Loucy (cell line): ENCODE data around the gene ULBP1.

ENCODE experiments used
- H2AFZ ChIP-seq: fragments of 200-600 bp; sonication (generic); 2 replicates; pipeline ENCODE4 v1.6.0; 2016; ENCODE audit warnings: antibody characterized with exemption, mild to moderate bottlenecking, low read length, moderate library complexity
- H3F3A ChIP-seq: fragments of 200-600 bp; 2 replicates; pipeline ENCODE4 v1.6.0; 2016; ENCODE audit warnings: antibody characterized with exemption, low read depth, mild to moderate bottlenecking
- H3K27me3 ChIP-seq: fragments of 200-600 bp; sonication (generic); 2 replicates; pipeline ENCODE4 v1.6.1; 2014; ENCODE audit warnings: low read length, mild to moderate bottlenecking; ENCODE audit not compliant: insufficient read depth, poor library complexity, severe bottlenecking
- H3K36me3 ChIP-seq: fragments of 200-600 bp; sonication (generic); 2 replicates; pipeline ENCODE4 v1.6.1; 2016; ENCODE audit warnings: low read length; ENCODE audit not compliant: insufficient read depth
- H3K4me1 ChIP-seq: fragments of 200-600 bp; sonication (generic); 2 replicates; pipeline ENCODE4 v1.5.1; 2014; ENCODE audit warnings: low read length, mild to moderate bottlenecking; ENCODE audit not compliant: insufficient read depth, poor library complexity, severe bottlenecking
- H3K4me2 ChIP-seq: fragments of 200-600 bp; sonication (generic); 2 replicates; pipeline ENCODE4 v1.6.0; 2014; ENCODE audit warnings: antibody characterized with exemption, low read length, low read depth, mild to moderate bottlenecking; ENCODE audit not compliant: poor library complexity, severe bottlenecking
- H3K4me3 ChIP-seq: fragments of 200-600 bp; sonication (generic); 2 replicates; pipeline ENCODE4 v1.5.1; 2014; ENCODE audit warnings: low read length, mild to moderate bottlenecking, mixed read lengths; ENCODE audit not compliant: poor library complexity, severe bottlenecking
- H3K79me2 ChIP-seq: fragments of 200-600 bp; sonication (generic); 2 replicates; pipeline ENCODE4 v1.6.1; 2014; ENCODE audit warnings: low read length; ENCODE audit not compliant: insufficient read depth
- H3K9ac ChIP-seq: fragments of 200-600 bp; sonication (generic); 2 replicates; pipeline ENCODE4 v1.6.0; 2014; ENCODE audit warnings: mild to moderate bottlenecking, low read depth, low read length, moderate library complexity; ENCODE audit not compliant: poor library complexity, severe bottlenecking
- H3K9me2 ChIP-seq: fragments of 200-600 bp; sonication (generic); replicated peaks from 2 replicates; pipeline ENCODE4 v1.6.1; 2016; ENCODE audit warnings: low read depth, low read length, mixed read lengths
- H3K9me3 ChIP-seq: fragments of 200-600 bp; sonication (generic); 2 replicates; pipeline ENCODE4 v1.6.1; 2014; ENCODE audit warnings: mild to moderate bottlenecking, antibody characterized with exemption, low read length, low read depth; ENCODE audit not compliant: insufficient read depth
- H4K20me1 ChIP-seq: fragments of 200-600 bp; sonication (generic); 2 replicates; pipeline ENCODE4 v1.6.0; 2014; ENCODE audit warnings: antibody characterized with exemption, low read length, mild to moderate bottlenecking; ENCODE audit not compliant: insufficient read depth, poor library complexity, severe bottlenecking
- EZH2phosphoT487 ChIP-seq: fragments of 200-600 bp; IDR thresholded peaks from 2 replicates; pipeline ENCODE4 v1.6.1; 2018; ENCODE audit warnings: antibody characterized with exemption, mild to moderate bottlenecking, moderate library complexity, borderline replicate concordance
- TF ChIP-seq, protein P1 (sequence below): fragments of 200-600 bp; sonication (generic); conservative IDR thresholded peaks from 2 replicates; pipeline ENCODE4 v1.5.1; 2014; ENCODE audit warnings: mild to moderate bottlenecking, antibody characterized with exemption, low read length

The ULBP1 gene

DNA sequence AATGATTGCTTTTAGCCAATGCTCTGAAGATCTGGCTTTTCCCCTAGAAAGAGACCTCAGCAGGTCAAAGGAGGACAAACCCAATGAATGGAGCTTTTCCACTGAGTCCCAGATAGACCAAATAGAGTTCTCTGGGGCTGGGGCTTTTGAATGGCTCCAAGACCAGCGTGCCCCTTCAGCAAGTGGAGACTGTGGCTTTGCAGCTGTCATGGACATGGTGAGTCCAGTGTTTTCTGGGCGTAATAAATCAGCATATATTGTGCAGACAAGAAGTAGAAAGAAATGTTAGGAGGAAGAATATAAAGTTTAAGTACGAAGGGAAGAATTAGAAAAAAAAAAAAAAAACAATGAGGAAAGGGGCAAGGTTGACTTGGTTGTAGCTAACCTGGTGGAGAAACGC, 28.1 kb downstream of the ULBP1 start:
- Histone ChIP-seq H3K4me1 (peaks cover 29% of the 10 kb centered on the region), H3K36me3 (no peaks in the 10 kb centered on the region), H3K9me3 (no peaks in the 10 kb centered on the region), H3K9me2 (no peaks in the 10 kb centered on the region), H2AFZ (peak overlapping the region; percentile 76), H3K79me2 (no peaks in the 10 kb centered on the region), H3F3A (no peaks in the 10 kb centered on the region), H3K9ac (peak overlapping the region; percentile 59), H4K20me1 (no peaks in the 10 kb centered on the region), H3K27me3 (peaks cover 12% of the 10 kb centered on the region), H3K4me3 (peak overlapping the region; percentile 71), H3K4me2 (peak overlapping the region; percentile 81)
- no peak for TF ChIP-seq EZH2phosphoT487
- TF ChIP-seq, protein P1, sequence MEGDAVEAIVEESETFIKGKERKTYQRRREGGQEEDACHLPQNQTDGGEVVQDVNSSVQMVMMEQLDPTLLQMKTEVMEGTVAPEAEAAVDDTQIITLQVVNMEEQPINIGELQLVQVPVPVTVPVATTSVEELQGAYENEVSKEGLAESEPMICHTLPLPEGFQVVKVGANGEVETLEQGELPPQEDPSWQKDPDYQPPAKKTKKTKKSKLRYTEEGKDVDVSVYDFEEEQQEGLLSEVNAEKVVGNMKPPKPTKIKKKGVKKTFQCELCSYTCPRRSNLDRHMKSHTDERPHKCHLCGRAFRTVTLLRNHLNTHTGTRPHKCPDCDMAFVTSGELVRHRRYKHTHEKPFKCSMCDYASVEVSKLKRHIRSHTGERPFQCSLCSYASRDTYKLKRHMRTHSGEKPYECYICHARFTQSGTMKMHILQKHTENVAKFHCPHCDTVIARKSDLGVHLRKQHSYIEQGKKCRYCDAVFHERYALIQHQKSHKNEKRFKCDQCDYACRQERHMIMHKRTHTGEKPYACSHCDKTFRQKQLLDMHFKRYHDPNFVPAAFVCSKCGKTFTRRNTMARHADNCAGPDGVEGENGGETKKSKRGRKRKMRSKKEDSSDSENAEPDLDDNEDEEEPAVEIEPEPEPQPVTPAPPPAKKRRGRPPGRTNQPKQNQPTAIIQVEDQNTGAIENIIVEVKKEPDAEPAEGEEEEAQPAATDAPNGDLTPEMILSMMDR = no peak

DNA sequence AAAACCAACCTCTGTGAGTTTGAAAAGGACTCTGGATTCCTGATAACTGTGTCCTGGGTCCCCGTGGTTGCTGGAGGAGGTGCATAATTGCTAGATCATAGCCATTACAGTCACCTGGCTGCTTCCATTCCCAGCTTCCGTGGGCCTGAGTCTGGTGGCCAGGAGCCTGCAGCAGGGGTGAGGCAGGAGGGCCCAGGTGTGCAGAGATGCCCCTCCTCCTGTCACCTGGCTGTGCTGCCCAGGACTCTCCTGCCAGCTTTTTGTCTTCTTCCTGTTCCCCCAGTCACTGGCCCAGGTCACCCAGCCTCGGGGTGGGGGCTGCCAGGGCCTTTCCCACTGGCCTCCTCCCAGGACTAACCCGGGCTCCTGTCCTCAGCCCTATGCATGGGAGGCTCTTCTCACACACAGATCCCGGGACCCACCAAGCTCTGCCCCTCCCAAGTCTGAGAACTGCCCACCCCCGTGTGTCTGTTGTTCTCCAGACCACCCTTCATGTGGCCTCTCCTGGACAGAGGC, 31.6 kb downstream of the ULBP1 start:
- Histone ChIP-seq H3K79me2 (no peaks in the 10 kb centered on the region), H3F3A (no peaks in the 10 kb centered on the region), H2AFZ (no peak overlapping the region), H3K9me2 (no peaks in the 10 kb centered on the region), H3K4me3 (no peak overlapping the region), H3K9me3 (no peaks in the 10 kb centered on the region), H3K36me3 (no peaks in the 10 kb centered on the region), H3K4me2 (no peak overlapping the region), H3K9ac (no peak overlapping the region), H3K27me3 (peaks cover under 1% of the 10 kb centered on the region), H3K4me1 (peaks cover 31% of the 10 kb centered on the region), H4K20me1 (no peaks in the 10 kb centered on the region)
- TF ChIP-seq, protein P1 = no peak
- TF ChIP-seq EZH2phosphoT487 = no peak

DNA sequence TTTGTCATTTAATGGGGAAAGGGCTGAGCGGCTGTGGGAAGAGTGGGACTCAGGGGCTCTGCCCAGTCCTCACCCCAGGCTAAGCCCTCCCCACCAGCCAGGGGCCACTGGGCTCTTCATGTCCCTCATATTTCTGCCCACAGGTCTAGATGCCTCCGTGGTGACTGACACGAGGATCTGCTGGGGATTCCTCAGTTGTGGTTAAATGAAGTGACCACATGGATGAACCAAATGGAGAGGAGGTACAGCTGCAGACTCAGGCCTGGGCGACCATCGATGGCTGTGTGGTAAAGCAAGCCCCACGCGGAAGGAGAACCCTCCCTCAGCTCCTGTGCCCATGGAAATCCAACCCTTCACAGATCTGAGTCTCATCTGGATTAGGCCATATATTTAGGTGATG, 32.2 kb downstream of the ULBP1 start:
- Histone ChIP-seq H4K20me1 (no peaks in the 10 kb centered on the region), H3K4me3 (no peak overlapping the region), H3F3A (no peaks in the 10 kb centered on the region), H2AFZ (no peak overlapping the region), H3K9ac (no peak overlapping the region), H3K9me3 (no peaks in the 10 kb centered on the region), H3K9me2 (no peaks in the 10 kb centered on the region), H3K79me2 (no peaks in the 10 kb centered on the region), H3K4me1 (peaks cover 32% of the 10 kb centered on the region), H3K4me2 (peak overlapping the region; percentile 25), H3K27me3 (no peaks in the 10 kb centered on the region), H3K36me3 (no peaks in the 10 kb centered on the region)
- no peak for TF ChIP-seq EZH2phosphoT487
- TF ChIP-seq, protein P1 = no peak
